ENCODE measurements around the gene TREX2. TPM values are rescaled to one million over a fixed set of nuclear protein-coding genes. Genes with fewer than 3 reads are reported as not detected.

TREX2 gene
- polyA plus RNA-seq, 1 of the 3 experiments (the other 2 are of a cell fraction): 0.76 TPM

DNA sequence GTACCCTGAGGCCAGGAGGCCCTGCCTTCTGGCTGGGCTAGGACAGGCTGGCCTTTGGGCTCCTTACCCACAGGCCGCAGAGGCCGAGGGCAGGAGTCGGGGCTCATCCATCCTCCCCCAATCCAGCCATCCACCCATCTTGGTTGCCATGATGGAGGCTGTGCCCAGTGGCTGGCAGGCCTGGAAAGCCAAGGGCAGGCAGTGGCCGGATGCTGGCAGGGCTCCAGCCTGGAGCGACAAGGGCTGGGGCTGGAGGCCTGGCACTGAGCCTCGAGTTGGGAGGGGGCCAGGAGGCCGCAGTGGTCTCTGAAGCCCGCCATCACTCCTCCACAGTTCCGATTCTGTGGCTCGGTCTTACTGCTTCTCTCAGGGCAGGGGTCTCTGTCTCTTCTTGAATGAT is 40.3 kb upstream of the TREX2 start (continued):
- TF ChIP-seq, protein P1, sequence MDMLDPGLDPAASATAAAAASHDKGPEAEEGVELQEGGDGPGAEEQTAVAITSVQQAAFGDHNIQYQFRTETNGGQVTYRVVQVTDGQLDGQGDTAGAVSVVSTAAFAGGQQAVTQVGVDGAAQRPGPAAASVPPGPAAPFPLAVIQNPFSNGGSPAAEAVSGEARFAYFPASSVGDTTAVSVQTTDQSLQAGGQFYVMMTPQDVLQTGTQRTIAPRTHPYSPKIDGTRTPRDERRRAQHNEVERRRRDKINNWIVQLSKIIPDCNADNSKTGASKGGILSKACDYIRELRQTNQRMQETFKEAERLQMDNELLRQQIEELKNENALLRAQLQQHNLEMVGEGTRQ (IDR thresholded peaks at IDR 0.05; ENCODE audit: borderline replicate concordance, low read depth, low read length): no peak
- TF ChIP-seq RAD21 (IDR thresholded peaks at IDR 0.05; ENCODE audit: low read length): no peak
- no peak for TF ChIP-seq JUND (IDR thresholded peaks at IDR 0.05)

DNA sequence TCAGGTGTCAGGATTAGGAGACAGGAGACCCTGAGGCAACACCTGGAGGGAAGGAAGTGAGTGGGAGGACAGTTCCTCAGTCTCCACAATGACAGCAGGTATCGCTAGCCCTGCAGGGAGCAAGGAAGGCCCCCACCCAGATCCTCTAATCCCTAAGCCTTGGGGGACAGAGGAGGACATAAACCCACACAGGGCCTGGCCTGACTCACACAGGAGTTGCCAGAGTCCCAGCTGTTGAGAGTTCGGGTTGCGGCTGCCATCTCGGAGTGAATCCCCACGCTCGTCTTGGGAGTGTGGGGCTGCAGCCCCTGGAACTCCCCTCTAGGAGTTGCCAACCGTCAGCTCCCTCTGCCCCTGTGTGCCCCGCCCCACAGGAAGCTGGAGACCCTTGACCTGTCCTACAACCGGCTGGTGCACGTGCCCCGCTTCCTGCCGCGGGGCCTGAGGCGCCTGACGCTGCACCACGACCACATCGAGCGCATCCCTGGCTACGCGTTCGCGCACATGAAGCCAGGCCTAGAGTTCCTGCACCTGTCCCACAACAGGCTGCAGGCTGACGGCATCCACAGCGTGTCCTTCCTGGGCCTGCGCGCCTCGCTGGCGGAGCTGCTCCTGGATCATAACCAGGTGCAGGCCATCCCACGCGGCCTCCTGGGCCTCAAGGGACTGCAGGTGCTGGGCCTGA is 39.7 kb upstream of the TREX2 start:
- Histone ChIP-seq H3K79me2 (ENCODE audit: insufficient read depth) (no peaks in the 10 kb centered on the region), H3K4me3 (ENCODE audit: low read depth in 2 of 2, low read length in 1 of 2) (no peak overlapping the region), H3K4me1 (ENCODE audit: control insufficient read depth in 1 of 2, insufficient read depth in 2 of 2, low read depth in 1 of 2, low read length in 1 of 2) (peaks cover 0 to 52% of the 10 kb centered on the region in 2 experiments; a peak in 2 of 4 replicates), H3K36me3 (replicated peaks in 1 of 2; ENCODE audit: control insufficient read depth in 1 of 2, insufficient read depth in 2 of 2, low read length in 1 of 2) (no peaks in the 10 kb centered on the region), H3K27ac (ENCODE audit: low read depth in 2 of 2, low read length in 1 of 2) (no peak overlapping the region; a peak in 1 of 4 replicates), H2AFZ (ENCODE audit: low read depth) (no peak overlapping the region), H3K9ac (no peak overlapping the region), H3K9me2 (no peaks in the 10 kb centered on the region), H3K9me3 (no peaks in the 10 kb centered on the region), H3K4me2 (no peak overlapping the region), H4K20me1 (ENCODE audit: insufficient read depth) (no peaks in the 10 kb centered on the region), H3K27me3 (ENCODE audit: insufficient read depth) (no peaks in the 10 kb centered on the region), H3F3A (replicated peaks; ENCODE audit: insufficient read depth) (no peaks in the 10 kb centered on the region)
- CTCF ChIA-PET: interaction anchor here (0.5 to 2.2 kb wide), 4 partner anchors 9 to 25 kb away, joined by 3 to 7 read pairs (median 6); no protein-coding TSS in a partner anchor
- DNase-seq: no peak
- TF ChIP-seq NRF1 (IDR thresholded peaks at IDR 0.05; ENCODE audit: low read depth, low read length) (no peak), TEAD4 (IDR thresholded peaks at IDR 0.05; ENCODE audit: borderline replicate concordance, insufficient read depth) (no peak), CHD2 (IDR thresholded peaks at IDR 0.05; ENCODE audit: low read length, partially characterized antibody) (no peak), YY1 (IDR thresholded peaks at IDR 0.05; ENCODE audit: low read depth) (no peak), JUND (IDR thresholded peaks at IDR 0.05) (no peak), NFIC (IDR thresholded peaks at IDR 0.05; ENCODE audit: borderline replicate concordance) (no peak), TAF1 (IDR thresholded peaks at IDR 0.05; ENCODE audit: borderline replicate concordance, low read depth, low read length) (no peak), EP300 (IDR thresholded peaks at IDR 0.05; ENCODE audit: borderline replicate concordance in 1 of 2, low read depth in 1 of 2, low read length in 1 of 2) (no peak), SMC3 (IDR thresholded peaks at IDR 0.05; ENCODE audit: low read depth, low read length) (no peak), FOXJ3 (CRISPR knock-in tag; IDR thresholded peaks at IDR 0.05) (no peak), ELF1 (IDR thresholded peaks at IDR 0.05) (no peak), FOSL2 (IDR thresholded peaks at IDR 0.05; ENCODE audit: borderline replicate concordance, low read depth) (no peak), TCF12 (IDR thresholded peaks at IDR 0.05) (no peak), EZH2phosphoT487 (IDR thresholded peaks at IDR 0.05; ENCODE audit: borderline replicate concordance, low read depth) (no peak)
- TF ChIP-seq, protein P2, sequence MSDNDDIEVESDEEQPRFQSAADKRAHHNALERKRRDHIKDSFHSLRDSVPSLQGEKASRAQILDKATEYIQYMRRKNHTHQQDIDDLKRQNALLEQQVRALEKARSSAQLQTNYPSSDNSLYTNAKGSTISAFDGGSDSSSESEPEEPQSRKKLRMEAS (IDR thresholded peaks at IDR 0.05; ENCODE audit: low read depth): no peak
- TF ChIP-seq, protein P3, sequence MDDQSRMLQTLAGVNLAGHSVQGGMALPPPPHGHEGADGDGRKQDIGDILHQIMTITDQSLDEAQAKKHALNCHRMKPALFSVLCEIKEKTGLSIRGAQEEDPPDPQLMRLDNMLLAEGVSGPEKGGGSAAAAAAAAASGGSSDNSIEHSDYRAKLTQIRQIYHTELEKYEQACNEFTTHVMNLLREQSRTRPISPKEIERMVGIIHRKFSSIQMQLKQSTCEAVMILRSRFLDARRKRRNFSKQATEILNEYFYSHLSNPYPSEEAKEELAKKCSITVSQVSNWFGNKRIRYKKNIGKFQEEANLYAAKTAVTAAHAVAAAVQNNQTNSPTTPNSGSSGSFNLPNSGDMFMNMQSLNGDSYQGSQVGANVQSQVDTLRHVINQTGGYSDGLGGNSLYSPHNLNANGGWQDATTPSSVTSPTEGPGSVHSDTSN (IDR thresholded peaks at IDR 0.05): no peak
- TF ChIP-seq, protein P4, sequence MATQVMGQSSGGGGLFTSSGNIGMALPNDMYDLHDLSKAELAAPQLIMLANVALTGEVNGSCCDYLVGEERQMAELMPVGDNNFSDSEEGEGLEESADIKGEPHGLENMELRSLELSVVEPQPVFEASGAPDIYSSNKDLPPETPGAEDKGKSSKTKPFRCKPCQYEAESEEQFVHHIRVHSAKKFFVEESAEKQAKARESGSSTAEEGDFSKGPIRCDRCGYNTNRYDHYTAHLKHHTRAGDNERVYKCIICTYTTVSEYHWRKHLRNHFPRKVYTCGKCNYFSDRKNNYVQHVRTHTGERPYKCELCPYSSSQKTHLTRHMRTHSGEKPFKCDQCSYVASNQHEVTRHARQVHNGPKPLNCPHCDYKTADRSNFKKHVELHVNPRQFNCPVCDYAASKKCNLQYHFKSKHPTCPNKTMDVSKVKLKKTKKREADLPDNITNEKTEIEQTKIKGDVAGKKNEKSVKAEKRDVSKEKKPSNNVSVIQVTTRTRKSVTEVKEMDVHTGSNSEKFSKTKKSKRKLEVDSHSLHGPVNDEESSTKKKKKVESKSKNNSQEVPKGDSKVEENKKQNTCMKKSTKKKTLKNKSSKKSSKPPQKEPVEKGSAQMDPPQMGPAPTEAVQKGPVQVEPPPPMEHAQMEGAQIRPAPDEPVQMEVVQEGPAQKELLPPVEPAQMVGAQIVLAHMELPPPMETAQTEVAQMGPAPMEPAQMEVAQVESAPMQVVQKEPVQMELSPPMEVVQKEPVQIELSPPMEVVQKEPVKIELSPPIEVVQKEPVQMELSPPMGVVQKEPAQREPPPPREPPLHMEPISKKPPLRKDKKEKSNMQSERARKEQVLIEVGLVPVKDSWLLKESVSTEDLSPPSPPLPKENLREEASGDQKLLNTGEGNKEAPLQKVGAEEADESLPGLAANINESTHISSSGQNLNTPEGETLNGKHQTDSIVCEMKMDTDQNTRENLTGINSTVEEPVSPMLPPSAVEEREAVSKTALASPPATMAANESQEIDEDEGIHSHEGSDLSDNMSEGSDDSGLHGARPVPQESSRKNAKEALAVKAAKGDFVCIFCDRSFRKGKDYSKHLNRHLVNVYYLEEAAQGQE (IDR thresholded peaks at IDR 0.05; ENCODE audit: low read depth, low read length): no peak
- TF ChIP-seq, protein P5, sequence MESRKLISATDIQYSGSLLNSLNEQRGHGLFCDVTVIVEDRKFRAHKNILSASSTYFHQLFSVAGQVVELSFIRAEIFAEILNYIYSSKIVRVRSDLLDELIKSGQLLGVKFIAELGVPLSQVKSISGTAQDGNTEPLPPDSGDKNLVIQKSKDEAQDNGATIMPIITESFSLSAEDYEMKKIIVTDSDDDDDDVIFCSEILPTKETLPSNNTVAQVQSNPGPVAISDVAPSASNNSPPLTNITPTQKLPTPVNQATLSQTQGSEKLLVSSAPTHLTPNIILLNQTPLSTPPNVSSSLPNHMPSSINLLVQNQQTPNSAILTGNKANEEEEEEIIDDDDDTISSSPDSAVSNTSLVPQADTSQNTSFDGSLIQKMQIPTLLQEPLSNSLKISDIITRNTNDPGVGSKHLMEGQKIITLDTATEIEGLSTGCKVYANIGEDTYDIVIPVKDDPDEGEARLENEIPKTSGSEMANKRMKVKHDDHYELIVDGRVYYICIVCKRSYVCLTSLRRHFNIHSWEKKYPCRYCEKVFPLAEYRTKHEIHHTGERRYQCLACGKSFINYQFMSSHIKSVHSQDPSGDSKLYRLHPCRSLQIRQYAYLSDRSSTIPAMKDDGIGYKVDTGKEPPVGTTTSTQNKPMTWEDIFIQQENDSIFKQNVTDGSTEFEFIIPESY (IDR thresholded peaks at IDR 0.05; ENCODE audit: borderline replicate concordance, low read depth): no peak
- TF ChIP-seq, protein P6, sequence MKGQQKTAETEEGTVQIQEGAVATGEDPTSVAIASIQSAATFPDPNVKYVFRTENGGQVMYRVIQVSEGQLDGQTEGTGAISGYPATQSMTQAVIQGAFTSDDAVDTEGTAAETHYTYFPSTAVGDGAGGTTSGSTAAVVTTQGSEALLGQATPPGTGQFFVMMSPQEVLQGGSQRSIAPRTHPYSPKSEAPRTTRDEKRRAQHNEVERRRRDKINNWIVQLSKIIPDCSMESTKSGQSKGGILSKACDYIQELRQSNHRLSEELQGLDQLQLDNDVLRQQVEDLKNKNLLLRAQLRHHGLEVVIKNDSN (IDR thresholded peaks at IDR 0.05; ENCODE audit: borderline replicate concordance, low read depth): no peak
- TF ChIP-seq, protein P1 (IDR thresholded peaks at IDR 0.05; ENCODE audit: borderline replicate concordance, low read depth, low read length): no peak
- 82% methylated on average over 15 of the region's 30 CpGs for WGBS (ENCODE audit: low lambda C conversion rate)
- POLR2A ChIA-PET: no interaction called here
